ENCODE results near the gene ADGRL3.

Gene ADGRL3

GRCh38 chr4:61400439-61401038 lies 200.4 kb downstream of the ADGRL3 start:
- no peaks in the 10 kb centered on the region for H4K20me1 ChIP-seq (ENCODE audit: insufficient read depth)
- no peak overlapping the region for H3K4me2 ChIP-seq
- no peak for TF ChIP-seq CTCF (conservative IDR thresholded peaks at IDR 0.05; ENCODE audit: low read depth, low read length)
- no peak overlapping the region for H2AFZ ChIP-seq (ENCODE audit: low read depth)
- H3K36me3 ChIP-seq (ENCODE audit: insufficient read depth): no peaks in the 10 kb centered on the region
- H3K27ac ChIP-seq: no peak overlapping the region
- no peak overlapping the region for H3K9ac ChIP-seq
- H3K27me3 ChIP-seq (ENCODE audit: insufficient read depth, low read depth): no peaks in the 10 kb centered on the region
- H3K79me2 ChIP-seq (ENCODE audit: insufficient read depth, low read depth): no peaks in the 10 kb centered on the region
- H3K4me1 ChIP-seq (ENCODE audit: low read depth, poor library complexity, severe bottlenecking): no peaks in the 10 kb centered on the region
- H3K4me3 ChIP-seq (IDR thresholded peaks at IDR 0.05; ENCODE audit: insufficient read depth, low read depth, low read length): no peak overlapping the region

- H4K20me1 ChIP-seq (ENCODE audit: insufficient read depth): no peaks in the 10 kb centered on the region
- TF ChIP-seq CTCF (conservative IDR thresholded peaks at IDR 0.05; ENCODE audit: low read depth, low read length): no peak
- no peak overlapping the region for H3K4me3 ChIP-seq (IDR thresholded peaks at IDR 0.05; ENCODE audit: insufficient read depth, low read depth, low read length)
- H3K4me2 ChIP-seq: no peak overlapping the region
- no peaks in the 10 kb centered on the region for H3K36me3 ChIP-seq (ENCODE audit: insufficient read depth)
- H3K9ac ChIP-seq: no peak overlapping the region
- H3K79me2 ChIP-seq (ENCODE audit: insufficient read depth, low read depth): no peaks in the 10 kb centered on the region
- H3K27ac ChIP-seq: no peak overlapping the region
- no peaks in the 10 kb centered on the region for H3K27me3 ChIP-seq (ENCODE audit: insufficient read depth, low read depth)
- no peaks in the 10 kb centered on the region for H3K4me1 ChIP-seq (ENCODE audit: low read depth, poor library complexity, severe bottlenecking)
- no peak overlapping the region for H2AFZ ChIP-seq (ENCODE audit: low read depth)
Measured at GRCh38 chr4:61401771-61402170, 201.6 kb downstream of the ADGRL3 start.

- no peak overlapping the region for H3K4me2 ChIP-seq
- H3K4me3 ChIP-seq (IDR thresholded peaks at IDR 0.05; ENCODE audit: insufficient read depth, low read depth, low read length): no peak overlapping the region
- H3K27ac ChIP-seq: no peak overlapping the region
- H4K20me1 ChIP-seq (ENCODE audit: insufficient read depth): no peaks in the 10 kb centered on the region
- H3K9ac ChIP-seq: no peak overlapping the region
- no peaks in the 10 kb centered on the region for H3K27me3 ChIP-seq (ENCODE audit: insufficient read depth, low read depth)
- no peak overlapping the region for H2AFZ ChIP-seq (ENCODE audit: low read depth)
- TF ChIP-seq CTCF (conservative IDR thresholded peaks at IDR 0.05; ENCODE audit: low read depth, low read length): no peak
- no peaks in the 10 kb centered on the region for H3K4me1 ChIP-seq (ENCODE audit: low read depth, poor library complexity, severe bottlenecking)
- no peaks in the 10 kb centered on the region for H3K36me3 ChIP-seq (ENCODE audit: insufficient read depth)
- H3K79me2 ChIP-seq (ENCODE audit: insufficient read depth, low read depth): no peaks in the 10 kb centered on the region
Measured at GRCh38 chr4:61405307-61405706, 205.2 kb downstream of the ADGRL3 start.

GRCh38 chr4:61406677-61407076 lies 206.6 kb downstream of the ADGRL3 start:
- no peak overlapping the region for H3K27ac ChIP-seq
- no peak overlapping the region for H2AFZ ChIP-seq (ENCODE audit: low read depth)
- H3K36me3 ChIP-seq (ENCODE audit: insufficient read depth): no peaks in the 10 kb centered on the region
- no peak overlapping the region for H3K4me2 ChIP-seq
- no peak overlapping the region for H3K9ac ChIP-seq
- no peaks in the 10 kb centered on the region for H3K4me1 ChIP-seq (ENCODE audit: low read depth, poor library complexity, severe bottlenecking)
- H3K4me3 ChIP-seq (IDR thresholded peaks at IDR 0.05; ENCODE audit: insufficient read depth, low read depth, low read length): no peak overlapping the region
- no peaks in the 10 kb centered on the region for H3K79me2 ChIP-seq (ENCODE audit: insufficient read depth, low read depth)
- H4K20me1 ChIP-seq (ENCODE audit: insufficient read depth): no peaks in the 10 kb centered on the region
- no peaks in the 10 kb centered on the region for H3K27me3 ChIP-seq (ENCODE audit: insufficient read depth, low read depth)
- no peak for TF ChIP-seq CTCF (conservative IDR thresholded peaks at IDR 0.05; ENCODE audit: low read depth, low read length)
